Ovary (tissue), 9 donors: ENCODE measurements around the gene RPTOR. TPM values are rescaled to one million over a fixed set of nuclear protein-coding genes. Genes with fewer than 3 reads are reported as not detected.

ENCODE experiments used
- DNase-seq, 5 donors: peaks; one replicate each; pipeline ENCODE4 v3.0.0-alpha.2; 2019 to 2020
- H3K27ac ChIP-seq, 2 donors: fragments of 200-600 bp; one replicate each; pipeline versions ENCODE4 v1.5.1 to v1.8.0; 2019 to 2022
- H3K27me3 ChIP-seq: fragments of 200-600 bp; one replicate; pipeline ENCODE4 v1.8.0; 2022
- H3K36me3 ChIP-seq: fragments of 200-600 bp; sonication (generic); one replicate; pipeline ENCODE4 v1.5.1; 2019
- H3K4me1 ChIP-seq: one replicate; pipeline ENCODE4 v1.8.1; 2013; ENCODE audit warnings: mild to moderate bottlenecking, moderate library complexity; ENCODE audit not compliant: insufficient read depth
- H3K4me3 ChIP-seq: fragments of 200-600 bp; sonication (generic); one replicate; pipeline ENCODE4 v1.5.1; 2017
- H3K9me3 ChIP-seq, 2 donors: fragments of 200-600 bp in 1 of 2; sonication (generic) in 1 of 2; one replicate each; pipeline versions ENCODE4 v1.5.1 to v1.8.1; 2013 to 2019; ENCODE audit warnings: mild to moderate bottlenecking in 1 of 2, moderate library complexity in 1 of 2
- CTCF ChIP-seq, 3 donors: fragments of 450-650 bp in 2 of 3; fragments of 200-600 bp in 1 of 3; IDR thresholded peaks; one replicate each; pipeline versions ENCODE4 v1.5.1 to v1.8.0; 2016 to 2022; ENCODE audit warnings: antibody characterized with exemption in 3 of 3, mild to moderate bottlenecking in 1 of 3
- EP300 ChIP-seq: sonication (generic); formaldehyde crosslinking; IDR thresholded peaks from one replicate; pipeline ENCODE4 v1.6.1; 2017; ENCODE audit warnings: antibody characterized with exemption
- POLR2A ChIP-seq: fragments of 450-650 bp; IDR thresholded peaks from one replicate; pipeline ENCODE4 v1.6.1; 2017; ENCODE audit warnings: antibody characterized with exemption, mild to moderate bottlenecking, moderate library complexity
- WGBS, 3 donors: extraction: QIAGEN DNeasy Blood & Tissue Kit in 1 of 3; methylation state at CpG; one replicate each; pipeline versions ENCODE4 v1.1.5 to v1.1.7; 2013 to 2017; 5-methylcytosine and 5-hydroxymethylcytosine counted together
- intact Hi-C, 4 donors: fragments of 100-400 bp; cut with DNase I; formaldehyde crosslinking; loops; one replicate each; pipeline versions ENCODE4 v1.11.0 to v1.15.1; 2022 to 2023
- polyA plus RNA-seq, 2 donors: library from polyadenylated mRNA; stranded (reverse); fragments of 200-250 nt in 1 of 2; fragments of 350-450 nt in 1 of 2; fragmentation: Illumina TruSeq in 1 of 2; extraction: RNeasy Lipid Tissue Mini Kit (QIAGEN cat#74804) in 1 of 2; gene quantifications; one replicate each; pipeline ENCODE4 v1.2.3, GENCODE V29; 2013 to 2014
- small RNA-seq: library from RNA; depleted of rRNA; stranded (forward); fragments of <200 nt; gene quantifications from one replicate; pipeline ENCODE3, GENCODE V24; 2016
- total RNA-seq, 7 donors: library from RNA; depleted of rRNA in 2 of 7; stranded (reverse); fragments of >200 nt in 2 of 7; fragmentation: NEBNext Ultra II Directional in 3 of 7; extraction: Animal tissue kit (Norgen Biotek cat#: 25700) in 3 of 7; gene quantifications; one replicate each; pipeline versions ENCODE4 v1.1.0 to v1.2.4, GENCODE V29; 2016 to 2023
- donor health status: DM: no; HTN: no; CAD: no; lungs with moderate emphysema.
- donor health status: DM: no; HTN: no; CAD: no.
- donor health status: Bipolar disorder and iron deficiency.
- donor health status: DM: yes; HTN: yes; CAD: no.
- donor health status: DM: no; HTN: no; CAD: no.
- donor health status: DM: yes; HTN: yes; CAD: no.

RPTOR gene
- total and polyA plus RNA-seq, 9 donors: 11.1 to 41.9 (median 27.9) TPM

GRCh38 chr17:81013642-81014041 lies 469.0 kb downstream of the RPTOR start:
- Histone ChIP-seq H3K9me3 (no peaks in the 10 kb centered on the region), H3K27me3 (no peaks in the 10 kb centered on the region), H3K27ac (no peak overlapping the region), H3K4me3 (no peak overlapping the region), H3K36me3 (no peaks in the 10 kb centered on the region), H3K4me1 (peaks cover 1% of the 10 kb centered on the region)
- intact Hi-C loops: no loop called here
- DNase-seq: no peak
- 71 to 85% (median 71%) methylated on average over 6 of the region's 6 CpGs for WGBS, 3 donors
- TF ChIP-seq CTCF (IDR thresholded peaks at IDR 0.05) (no peak), EP300 (no peak), POLR2A (no peak)

GRCh38 chr17:81015136-81015535 lies 470.5 kb downstream of the RPTOR start:
- Histone ChIP-seq H3K36me3 (no peaks in the 10 kb centered on the region), H3K27me3 (no peaks in the 10 kb centered on the region), H3K4me1 (peaks cover 1% of the 10 kb centered on the region), H3K4me3 (no peak overlapping the region), H3K9me3 (no peaks in the 10 kb centered on the region), H3K27ac (no peak overlapping the region)
- no peak for TF ChIP-seq CTCF (IDR thresholded peaks at IDR 0.05)
- TF ChIP-seq EP300: no peak
- TF ChIP-seq POLR2A: no peak
- intact Hi-C loops: no loop called here
- WGBS, 3 donors: 97 to 100% (median 97%) methylated on average over 1 of the region's 1 CpG
- no peak for DNase-seq

Small RNA genes lying within 50 kb of the gene (small RNA-seq; reads per million reads assigned to genes)
- gene AC120024.2 (not detected), gene AC120024.3 (not detected)

Other genes with a start within 250 kb of the RPTOR start
- gene ENDOV, start 129.7 kb upstream of the RPTOR start, total RNA-seq: 10 to 100 TPM; 16.3 to 24.1 (median 21.3) TPM
- gene ENDOV, start 129.7 kb upstream of the RPTOR start, polyA plus RNA-seq: 10 to 100 TPM in 1 of 2 donors, 1 to 10 TPM in 1; 8.9 to 18.0 TPM
- gene NPTX1, start 68.2 kb upstream of the RPTOR start, total RNA-seq: 10 to 100 TPM in 1 of 7 donors, under 1 TPM in 5, not detected in 1; 0.10 to 19.8 (median 0.51) TPM
- under 1 TPM; 0.02 to 0.18 TPM for gene NPTX1, start 68.2 kb upstream of the RPTOR start, polyA plus RNA-seq